ENCODE data around the gene ACTR8.

ACTR8 gene

DNA sequence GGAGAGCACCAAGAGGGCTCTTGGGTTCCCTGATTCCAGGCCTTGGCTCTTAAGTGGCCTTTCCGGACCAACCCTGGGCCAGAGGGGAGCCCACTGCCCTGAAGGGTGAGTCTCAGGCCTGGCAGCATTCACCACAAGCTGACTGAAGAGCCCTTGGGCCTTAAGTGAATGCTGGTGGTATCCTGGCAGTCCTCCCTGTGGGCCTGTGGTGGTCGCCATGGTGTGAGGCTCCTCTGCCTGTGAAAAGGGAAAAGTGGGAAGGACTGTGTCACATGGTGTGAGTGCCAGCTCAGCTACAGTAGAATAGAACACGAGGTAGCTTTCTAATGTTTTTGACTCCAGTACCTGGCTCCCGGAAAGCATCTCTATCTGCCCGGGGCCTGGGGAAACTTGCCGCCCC lies 51.0 kb downstream of the ACTR8 start:
- no peak overlapping the region for H3K4me2 ChIP-seq (ENCODE audit: low read length)
- no peaks in the 10 kb centered on the region for H3K79me2 ChIP-seq (ENCODE audit: control insufficient read depth, low read length)
- no peaks in the 10 kb centered on the region; the same call in 1 of the 2 replicates for H3K27me3 ChIP-seq (ENCODE audit: control insufficient read depth, low read length)
- no peaks in the 10 kb centered on the region for H3K4me1 ChIP-seq (ENCODE audit: control insufficient read depth, low read length)
- TF ChIP-seq CTCF (IDR thresholded peaks at IDR 0.05; ENCODE audit: low read depth, low read length, poor library complexity, severe bottlenecking) (no peak), EZH2phosphoT487 (IDR thresholded peaks at IDR 0.05; ENCODE audit: borderline replicate concordance, low read length) (no peak)
- H3F3A ChIP-seq (ENCODE audit: control insufficient read depth, insufficient read depth), result no peaks in the 10 kb centered on the region
- no peak overlapping the region for H3K27ac ChIP-seq (ENCODE audit: low read depth, low read length)
- no peaks in the 10 kb centered on the region for H3K9me3 ChIP-seq (ENCODE audit: control insufficient read depth, insufficient read depth, low read length)
- no peaks in the 10 kb centered on the region for H4K20me1 ChIP-seq (ENCODE audit: control insufficient read depth, insufficient read depth, low read depth, low read length)
- H3K36me3 ChIP-seq (ENCODE audit: control insufficient read depth, low read length), result no peaks in the 10 kb centered on the region
- no peak overlapping the region for H3K4me3 ChIP-seq (ENCODE audit: low read length)
- no peaks in the 10 kb centered on the region for H3K9me2 ChIP-seq (replicated peaks; ENCODE audit: control insufficient read depth, low read length)

GRCh38 chr3:53829605-53830004 lies 52.3 kb downstream of the ACTR8 start:
- H3K9me3 ChIP-seq (ENCODE audit: control insufficient read depth, insufficient read depth, low read length), result no peaks in the 10 kb centered on the region
- no peak overlapping the region for H3K4me2 ChIP-seq (ENCODE audit: low read length)
- TF ChIP-seq CTCF (IDR thresholded peaks at IDR 0.05; ENCODE audit: low read depth, low read length, poor library complexity, severe bottlenecking), result no peak
- TF ChIP-seq EZH2phosphoT487 (IDR thresholded peaks at IDR 0.05; ENCODE audit: borderline replicate concordance, low read length), result no peak
- no peak overlapping the region for H3K4me3 ChIP-seq (ENCODE audit: low read length)
- no peaks in the 10 kb centered on the region for H3K79me2 ChIP-seq (ENCODE audit: control insufficient read depth, low read length)
- no peak overlapping the region for H3K27ac ChIP-seq (ENCODE audit: low read depth, low read length)
- H3K27me3 ChIP-seq (ENCODE audit: control insufficient read depth, low read length), result no peaks in the 10 kb centered on the region; the same call in 1 of the 2 replicates
- no peaks in the 10 kb centered on the region for H3K9me2 ChIP-seq (replicated peaks; ENCODE audit: control insufficient read depth, low read length)
- no peaks in the 10 kb centered on the region for H3K4me1 ChIP-seq (ENCODE audit: control insufficient read depth, low read length)
- H3F3A ChIP-seq (ENCODE audit: control insufficient read depth, insufficient read depth), result no peaks in the 10 kb centered on the region
- H3K36me3 ChIP-seq (ENCODE audit: control insufficient read depth, low read length), result no peaks in the 10 kb centered on the region
- H4K20me1 ChIP-seq (ENCODE audit: control insufficient read depth, insufficient read depth, low read depth, low read length), result no peaks in the 10 kb centered on the region

- Histone ChIP-seq H3K36me3 (ENCODE audit: control insufficient read depth, low read length) (no peaks in the 10 kb centered on the region), H4K20me1 (ENCODE audit: control insufficient read depth, insufficient read depth, low read depth, low read length) (no peaks in the 10 kb centered on the region), H3K79me2 (ENCODE audit: control insufficient read depth, low read length) (no peaks in the 10 kb centered on the region)
These were observed 53.4 kb downstream of the ACTR8 start for GRCh38 chr3:53828581-53828980.

More at GRCh38 chr3:53828581-53828980, 53.4 kb downstream of the ACTR8 start:
- H3K9me2 ChIP-seq (replicated peaks; ENCODE audit: control insufficient read depth, low read length), result no peaks in the 10 kb centered on the region
- H3K4me3 ChIP-seq (ENCODE audit: low read length), result no peak overlapping the region
- TF ChIP-seq CTCF (IDR thresholded peaks at IDR 0.05; ENCODE audit: low read depth, low read length, poor library complexity, severe bottlenecking), result no peak
- TF ChIP-seq EZH2phosphoT487 (IDR thresholded peaks at IDR 0.05; ENCODE audit: borderline replicate concordance, low read length), result no peak
- no peaks in the 10 kb centered on the region for H3F3A ChIP-seq (ENCODE audit: control insufficient read depth, insufficient read depth)
- no peak overlapping the region for H3K27ac ChIP-seq (ENCODE audit: low read depth, low read length)
- H3K4me2 ChIP-seq (ENCODE audit: low read length), result no peak overlapping the region
- H3K27me3 ChIP-seq (ENCODE audit: control insufficient read depth, low read length), result no peaks in the 10 kb centered on the region; the same call in 1 of the 2 replicates
- H3K9me3 ChIP-seq (ENCODE audit: control insufficient read depth, insufficient read depth, low read length), result no peaks in the 10 kb centered on the region
- H3K4me1 ChIP-seq (ENCODE audit: control insufficient read depth, low read length), result no peaks in the 10 kb centered on the region
